IMR-90 (cell line): ENCODE results near the gene ADRA2C. TPM values are rescaled to one million over a fixed set of nuclear protein-coding genes. Genes with fewer than 3 reads are reported as not detected.

Experiments
- ATAC-seq: fragments of 200-7000 bp; cut with Tn5 transposase; 2 replicates; pipeline ENCODE4 v1.9.1; 2020; ENCODE audit warnings: low read depth, mild to moderate bottlenecking, moderate library complexity
- BruUV-seq: library from RNA; stranded (reverse); fragments of 400-500 nt; replicated peaks from 2 replicates; lab custom pipeline; 2021; lab: Mats Ljungman, UMichigan
- CTCF ChIA-PET: fragments of 300-600 bp; formaldehyde crosslinking; extraction: SDS; loops from one replicate; lab custom pipeline; 2021; ENCODE audit warnings: antibody characterized with exemption; lab: Yijun Ruan, JAX
- POLR2A ChIA-PET: fragments of 300-600 bp; sonication (Branson Sonifier 250); formaldehyde crosslinking; loops from one replicate; lab custom pipeline; 2022; ENCODE audit warnings: antibody characterized with exemption; ENCODE audit not compliant: unreplicated experiment; lab: Charles Lee
- DNase-seq: peaks from one replicate; pipeline ENCODE4 v3.0.0; 2013
- H2AFZ ChIP-seq: replicated peaks from 2 replicates; pipeline ENCODE3; 2013; ENCODE audit warnings: low read length, mild to moderate bottlenecking; ENCODE audit not compliant: poor library complexity
- H2AK5ac ChIP-seq: 2 replicates; pipeline ENCODE4 v1.6.1; 2013; ENCODE audit warnings: low read depth, low read length, inconsistent platforms
- H2AK9ac ChIP-seq: replicated peaks from 2 replicates; pipeline ENCODE3; 2013; ENCODE audit warnings: mild to moderate bottlenecking, low read depth, low read length, moderate library complexity; ENCODE audit not compliant: poor library complexity
- H2BK120ac ChIP-seq: 2 replicates; pipeline ENCODE4 v1.6.1; 2013; ENCODE audit warnings: low read depth, low read length, inconsistent platforms
- H2BK15ac ChIP-seq: 3 replicates; pipeline ENCODE4 v1.6.1; 2013; ENCODE audit warnings: low read depth, low read length, inconsistent platforms
- H2BK20ac ChIP-seq: 2 replicates; pipeline ENCODE4 v1.6.1; 2013; ENCODE audit warnings: low read depth, mild to moderate bottlenecking, inconsistent platforms, low read length, moderate library complexity
- H2BK5ac ChIP-seq: 2 replicates; pipeline ENCODE4 v1.6.1; 2013; ENCODE audit warnings: mild to moderate bottlenecking, low read depth, low read length, inconsistent platforms; ENCODE audit not compliant: poor library complexity, severe bottlenecking
- H3K14ac ChIP-seq: replicated peaks from 2 replicates; pipeline ENCODE4 v1.6.1; 2013; ENCODE audit warnings: low read depth, low read length, inconsistent platforms
- H3K18ac ChIP-seq: 2 replicates; pipeline ENCODE4 v1.6.1; 2013; ENCODE audit warnings: low read depth, low read length, control low read depth
- H3K23ac ChIP-seq: 2 replicates; pipeline ENCODE4 v1.6.1; 2013; ENCODE audit warnings: low read depth, low read length, inconsistent platforms
- H3K27ac ChIP-seq: 2 replicates; pipeline ENCODE4 v1.5.1; 2013; ENCODE audit warnings: mild to moderate bottlenecking, control low read depth, low read length; ENCODE audit not compliant: insufficient read depth
- H3K27me3 ChIP-seq: 2 replicates; pipeline ENCODE4 v1.6.1; 2013; ENCODE audit warnings: low read length; ENCODE audit not compliant: control insufficient read depth, insufficient read depth
- H3K36me3 ChIP-seq: 2 replicates; pipeline ENCODE4 v1.6.1; 2013; ENCODE audit warnings: low read length, mixed read lengths; ENCODE audit not compliant: control insufficient read depth, insufficient read depth
- H3K4ac ChIP-seq: 2 replicates; pipeline ENCODE4 v1.6.1; 2013; ENCODE audit warnings: low read depth, low read length, inconsistent platforms
- H3K4me1 ChIP-seq: 2 replicates; pipeline ENCODE4 v1.6.1; 2013; ENCODE audit warnings: low read length, mixed read lengths; ENCODE audit not compliant: control insufficient read depth, insufficient read depth
- H3K4me2 ChIP-seq: 2 replicates; pipeline ENCODE4 v1.6.1; 2013; ENCODE audit warnings: low read depth, mild to moderate bottlenecking, control low read depth, low read length, moderate library complexity
- H3K4me3 ChIP-seq: 2 replicates; pipeline ENCODE4 v1.5.1; 2013; ENCODE audit warnings: low read depth, mild to moderate bottlenecking, control low read depth, low read length, moderate library complexity; ENCODE audit not compliant: insufficient read depth
- H3K56ac ChIP-seq: 2 replicates; pipeline ENCODE4 v1.6.1; 2013; ENCODE audit warnings: low read length, inconsistent platforms; ENCODE audit not compliant: insufficient read depth; ENCODE audit errors: extremely low read depth
- H3K79me1 ChIP-seq, 2 experiments: 2 replicates each; pipeline ENCODE4 v1.6.1; 2013; ENCODE audit warnings: low read length in 2 of 2, inconsistent platforms in 1 of 2, low read depth in 1 of 2
- H3K9ac ChIP-seq: 2 replicates; pipeline ENCODE4 v1.6.1; 2013; ENCODE audit warnings: low read depth, low read length, control low read depth
- H3K9me1 ChIP-seq: 2 replicates; pipeline ENCODE4 v1.6.1; 2013; ENCODE audit warnings: low read length, inconsistent platforms; ENCODE audit not compliant: insufficient read depth
- H3K9me3 ChIP-seq: 2 replicates; pipeline ENCODE4 v1.6.1; 2013; ENCODE audit warnings: low read length; ENCODE audit not compliant: control insufficient read depth, insufficient read depth
- H4K20me1 ChIP-seq: 2 replicates; pipeline ENCODE4 v1.6.1; 2013; ENCODE audit warnings: low read length, inconsistent platforms; ENCODE audit not compliant: insufficient read depth
- H4K5ac ChIP-seq: 2 replicates; pipeline ENCODE4 v1.6.1; 2013; ENCODE audit warnings: mild to moderate bottlenecking, low read depth, low read length, control low read depth
- H4K8ac ChIP-seq, 2 experiments: 2 replicates each; pipeline ENCODE4 v1.6.1; 2013; ENCODE audit warnings: low read depth in 2 of 2, low read length in 2 of 2, control low read depth in 1 of 2, inconsistent platforms in 1 of 2
- H4K91ac ChIP-seq: 2 replicates; pipeline ENCODE4 v1.6.1; 2013; ENCODE audit warnings: low read depth, low read length, inconsistent platforms; ENCODE audit not compliant: insufficient read depth
- CHD1 ChIP-seq: IDR thresholded peaks from 2 replicates; pipeline ENCODE4 v1.6.1; 2012; ENCODE audit warnings: low read depth, low read length, improper control_type of control experiment
- MAFK ChIP-seq: IDR thresholded peaks from 2 replicates; pipeline ENCODE4 v1.6.1; 2012; ENCODE audit warnings: low read depth, low read length, improper control_type of control experiment
- MXI1 ChIP-seq: IDR thresholded peaks from 2 replicates; pipeline ENCODE4 v1.6.1; 2012; ENCODE audit warnings: low read depth, mild to moderate bottlenecking, low read length, moderate library complexity, borderline replicate concordance
- POLR2A ChIP-seq: IDR thresholded peaks from 2 replicates; pipeline ENCODE4 v1.6.1; 2012; ENCODE audit warnings: mild to moderate bottlenecking, low read depth, low read length
- WGBS, 2 experiments: methylation state at CpG; one replicate each; pipeline versions ENCODE4 v1.1.5 to v1.1.7; 2013; ENCODE audit warnings: missing lambda C conversion rate in 2 of 2; ENCODE audit not compliant: insufficient read length in 1 of 2; ENCODE audit errors: extremely low coverage in 2 of 2; 5-methylcytosine and 5-hydroxymethylcytosine counted together
- dilution Hi-C: fragments of 300-500 bp; cut with HindIII; formaldehyde crosslinking; loops from one replicate; pipeline ENCODE4 v1.14.3; 2018; ENCODE audit warnings: low sequenced_read_pairs; ENCODE audit not compliant: unreplicated experiment
- in situ Hi-C: fragments of 300-500 bp; cut with MboI; formaldehyde crosslinking; loops from 3 replicates; pipeline ENCODE4 v1.14.3; 2019; ENCODE audit warnings: low sequenced_read_pairs, inconsistent platforms, mixed read lengths
- intact Hi-C: fragments of 100-400 bp; cut with micrococcal nuclease; formaldehyde crosslinking; loops from 2 replicates; pipeline ENCODE4 v1.10.0; 2022
- polyA plus RNA-seq, 3 experiments: library from polyadenylated mRNA; depleted of rRNA; stranded (reverse); fragments of >200 nt; gene quantifications; 2 replicates each; pipeline ENCODE4 v1.2.3, GENCODE V29; 2012; ENCODE audit warnings: low replicate concordance in 1 of 3
- total RNA-seq: library from RNA; depleted of rRNA; stranded (reverse); fragments of >200 nt; gene quantifications from 2 replicates; pipeline ENCODE4 v1.2.3, GENCODE V29; 2012

The ADRA2C gene
- total and polyA plus RNA-seq, 2 of the 4 experiments (the other 2 are of a cell fraction) = under 0.01 to 0.14 TPM

- H3K4me2 ChIP-seq = no peak overlapping the region
- H4K5ac ChIP-seq = no peak overlapping the region
- H3K9ac ChIP-seq = no peak overlapping the region
- intact Hi-C loops = no loop called here
- H3K4ac ChIP-seq = no peak overlapping the region
- H3K4me1 ChIP-seq = peaks cover 2% of the 10 kb centered on the region; the same call in 1 of the 2 replicates
- no peak overlapping the region for H2AFZ ChIP-seq
- H3K56ac ChIP-seq = no peak overlapping the region
- H2BK120ac ChIP-seq = no peak overlapping the region
- H4K8ac ChIP-seq = no peak overlapping the region
- no peak overlapping the region for H3K27ac ChIP-seq
- H3K9me3 ChIP-seq = no peaks in the 10 kb centered on the region
- no peak overlapping the region for H4K91ac ChIP-seq
- in situ Hi-C loops = no loop called here
- no peaks in the 10 kb centered on the region for H4K20me1 ChIP-seq
- ChIA-PET POLR2A (no interaction called here), CTCF (no interaction called here)
- WGBS, 2 experiments = 42% methylated on average over 4 of the region's 8 CpGs; no CpG with 5 or more reads in 1 of the 2 experiments
- H3K9me1 ChIP-seq = no peaks in the 10 kb centered on the region
- H3K36me3 ChIP-seq = no peaks in the 10 kb centered on the region
- ATAC-seq = no peak
- no peaks in the 10 kb centered on the region for H3K79me1 ChIP-seq
- H3K4me3 ChIP-seq = no peak overlapping the region
- no peak overlapping the region for H3K18ac ChIP-seq
- BruUV-seq = no TSS peak
- H2AK9ac ChIP-seq = no peak overlapping the region
- peaks cover 37% of the 10 kb centered on the region for H3K27me3 ChIP-seq
- H2BK5ac ChIP-seq = no peak overlapping the region
- H2BK15ac ChIP-seq = no peak overlapping the region
- H3K23ac ChIP-seq = no peak overlapping the region
- H3K14ac ChIP-seq = no peak overlapping the region
- no peak overlapping the region for H2BK20ac ChIP-seq
- TF ChIP-seq MXI1 (no peak), POLR2A (no peak), CHD1 (no peak), MAFK (no peak)
- dilution Hi-C loops = no loop called here
- no peak for DNase-seq
- no peak overlapping the region for H2AK5ac ChIP-seq
These were observed 3.9 kb upstream of the ADRA2C start for GRCh38 chr4:3762264-3762663.
